ENCODE data around the gene CLEC4C.
"Not testable (repeated sequence)": the region's sequence is repeated elsewhere in the genome, so short reads cannot be mapped to it uniquely, and the experiment has no call there.

Gene CLEC4C

GRCh38 chr12:7747246-7747645, at the start of gene CLEC4C:
TSS of gene CLEC4C (minus strand) at chr12:7747375. CDS start at chr12:7747348, 27 bp downstream.
- H3K36me3 ChIP-seq (replicated peaks) = no peaks in the 10 kb centered on the region
- in situ Hi-C loops (cut with HindIII; ENCODE audit: low pct_ligation_motif_present, low sequenced_read_pairs) = no loop called here
- TF ChIP-seq CTCF (IDR thresholded peaks at IDR 0.05; ENCODE audit: low read depth, low read length, missing control alignments) = no peak

GRCh38 chr12:7793211-7793610, 46.0 kb upstream of the CLEC4C start:
- Histone ChIP-seq H3K27me3 (replicated peaks) (peaks cover 3% of the 10 kb centered on the region), H3K4me3 (ENCODE audit: low read depth, low read length) (no peak overlapping the region), H3K36me3 (replicated peaks) (no peaks in the 10 kb centered on the region), H3K27ac (no peak overlapping the region)
- no peak for TF ChIP-seq CTCF (IDR thresholded peaks at IDR 0.05; ENCODE audit: low read depth, low read length, missing control alignments)
- no peak for DNase-seq
- in situ Hi-C loops (cut with HindIII; ENCODE audit: low pct_ligation_motif_present, low sequenced_read_pairs) = no loop called here

More at GRCh38 chr12:7747246-7747645, at the start of gene CLEC4C:
- Histone ChIP-seq H3K4me3 (ENCODE audit: low read depth, low read length) (no peak within 1 kb of the TSS), H3K27ac (no peak within 1 kb of the TSS), H3K27me3 (replicated peaks) (no peaks in the 10 kb centered on the region)
- no peak for DNase-seq

GRCh38 chr12:7788884-7789528, 41.8 kb upstream of the CLEC4C start, which contains the start of gene NANOG:
TSS of gene NANOG (plus strand) at chr12:7789402. CDS start at chr12:7789615, 213 bp downstream.
- H3K27me3 ChIP-seq (replicated peaks); DNase-seq; H3K27ac ChIP-seq; in situ Hi-C loops (cut with HindIII; ENCODE audit: low pct_ligation_motif_present, low sequenced_read_pairs); H3K36me3 ChIP-seq (replicated peaks); H3K4me3 ChIP-seq (ENCODE audit: low read depth, low read length): not testable (repeated sequence)

GRCh38 chr12:7788294-7788660, 41.1 kb upstream of the CLEC4C start:
- Histone ChIP-seq H3K4me3 (ENCODE audit: low read depth, low read length) (no peak overlapping the region), H3K36me3 (replicated peaks) (no peaks in the 10 kb centered on the region), H3K27me3 (replicated peaks) (peaks cover 3% of the 10 kb centered on the region), H3K27ac (no peak overlapping the region)
- DNase-seq = no peak
- in situ Hi-C loops (cut with HindIII; ENCODE audit: low pct_ligation_motif_present, low sequenced_read_pairs) = no loop called here
- no peak for TF ChIP-seq CTCF (IDR thresholded peaks at IDR 0.05; ENCODE audit: low read depth, low read length, missing control alignments)

- Histone ChIP-seq H3K36me3 (replicated peaks) (no peaks in the 10 kb centered on the region), H3K27ac (no peak overlapping the region), H3K4me3 (ENCODE audit: low read depth, low read length) (no peak overlapping the region), H3K27me3 (replicated peaks) (peaks cover 3% of the 10 kb centered on the region)
- no peak for DNase-seq
- in situ Hi-C loops (cut with HindIII; ENCODE audit: low pct_ligation_motif_present, low sequenced_read_pairs) = no loop called here
- TF ChIP-seq CTCF (IDR thresholded peaks at IDR 0.05; ENCODE audit: low read depth, low read length, missing control alignments) = no peak
Observed at GRCh38 chr12:7787574-7788293, 40.6 kb upstream of the CLEC4C start.

- peaks cover 3% of the 10 kb centered on the region for H3K27me3 ChIP-seq (replicated peaks)
- no peaks in the 10 kb centered on the region for H3K36me3 ChIP-seq (replicated peaks)
- no peak overlapping the region for H3K4me3 ChIP-seq (ENCODE audit: low read depth, low read length)
- DNase-seq = no peak
- H3K27ac ChIP-seq = no peak overlapping the region
- in situ Hi-C loops (cut with HindIII; ENCODE audit: low pct_ligation_motif_present, low sequenced_read_pairs) = no loop called here
- no peak for TF ChIP-seq CTCF (IDR thresholded peaks at IDR 0.05; ENCODE audit: low read depth, low read length, missing control alignments)
Observed at GRCh38 chr12:7784701-7785100, 37.5 kb upstream of the CLEC4C start.

- H3K4me3 ChIP-seq (ENCODE audit: low read depth, low read length); DNase-seq; H3K27ac ChIP-seq; H3K36me3 ChIP-seq (replicated peaks); H3K27me3 ChIP-seq (replicated peaks); in situ Hi-C loops (cut with HindIII; ENCODE audit: low pct_ligation_motif_present, low sequenced_read_pairs): not testable (repeated sequence)
Observed at GRCh38 chr12:7783433-7783832, 36.3 kb upstream of the CLEC4C start.

Measured in brain microvascular endothelial cell (primary cell).